HG02763 (cell line): ENCODE data around the gene KCND3.
A peak's percentile ranks its signal among the peaks of the same experiment; 100 is the strongest.

Experiments
- ATAC-seq: cut with Tn5 transposase; IDR thresholded peaks from one replicate; pipeline ENCODE4 v1.9.1; 2021; ENCODE audit warnings: mild to moderate bottlenecking, moderate library complexity; ENCODE audit not compliant: unreplicated experiment

Gene KCND3

DNA sequence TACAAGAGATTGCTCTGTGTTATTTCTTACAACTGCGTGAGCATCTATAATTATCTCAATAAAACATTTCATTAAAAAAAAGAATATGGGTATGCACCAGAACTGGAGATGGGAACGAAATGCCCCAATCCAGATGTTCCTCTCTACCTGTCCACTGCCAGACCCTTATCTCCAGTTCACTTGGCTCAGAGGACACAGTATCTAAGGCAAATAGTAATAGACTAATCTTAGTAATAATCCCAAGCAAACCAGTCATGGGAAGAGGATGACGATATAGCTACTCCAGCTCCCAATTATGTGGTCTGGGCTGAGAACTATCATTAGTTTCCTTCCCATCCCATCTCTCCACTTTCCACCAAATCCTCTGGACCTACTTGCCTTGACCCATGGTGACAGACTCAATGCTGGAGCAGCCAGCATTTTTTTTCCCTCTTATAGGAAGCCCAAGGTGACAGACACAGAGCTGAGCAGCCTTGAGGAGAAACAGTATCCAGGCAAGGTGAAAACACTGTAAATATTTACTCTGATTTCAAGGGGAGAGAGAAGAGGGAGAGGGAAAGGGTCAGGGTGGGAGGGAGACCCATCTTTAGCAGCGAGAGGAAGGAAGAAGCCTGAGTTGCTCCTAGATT, 205.1 kb downstream of the KCND3 start:
- ATAC-seq: no peak

DNA sequence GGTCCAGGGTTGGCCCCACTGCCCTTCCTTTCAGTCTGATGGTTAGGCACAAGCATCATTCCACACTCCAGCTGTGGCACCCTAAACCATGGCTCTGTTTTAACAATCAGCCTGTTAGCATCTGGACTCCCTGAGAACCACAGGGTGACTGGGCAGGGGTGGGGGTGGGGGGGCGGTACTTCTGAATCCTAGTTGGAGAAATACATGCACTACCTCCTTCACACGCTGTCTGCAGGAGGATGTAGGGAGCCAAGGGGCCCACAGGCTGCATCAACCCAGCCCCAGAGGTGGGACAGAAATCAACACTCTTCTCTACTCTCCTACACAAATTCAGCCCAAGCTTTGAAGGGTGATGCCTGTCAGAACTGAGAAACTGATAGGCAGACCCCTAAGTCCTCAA, 209.9 kb downstream of the KCND3 start:
- no peak for ATAC-seq

DNA sequence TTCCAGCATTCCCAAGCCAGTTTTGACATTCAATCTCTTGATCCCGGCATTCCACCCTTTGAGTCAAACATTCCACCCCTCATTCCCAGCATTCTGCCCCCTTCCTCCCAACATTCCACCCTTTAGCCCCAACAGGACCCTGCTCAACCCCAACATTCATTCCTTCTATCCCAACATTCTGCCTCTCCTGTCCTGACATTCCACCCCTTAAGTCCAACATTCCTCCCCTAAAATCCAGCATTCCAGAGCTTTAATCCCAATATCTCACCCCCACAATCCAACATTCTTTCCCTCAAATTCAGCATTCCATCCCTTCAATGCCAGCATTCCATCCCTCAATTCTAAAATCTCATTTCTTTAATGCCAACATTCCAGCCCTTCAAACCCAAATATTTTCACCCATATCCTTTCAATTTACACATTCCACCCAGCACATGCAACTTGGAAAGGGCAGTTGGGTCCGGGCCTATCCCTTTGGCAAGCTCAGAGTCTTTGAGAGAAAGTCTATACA, 210.9 kb downstream of the KCND3 start:
- ATAC-seq: no peak

DNA sequence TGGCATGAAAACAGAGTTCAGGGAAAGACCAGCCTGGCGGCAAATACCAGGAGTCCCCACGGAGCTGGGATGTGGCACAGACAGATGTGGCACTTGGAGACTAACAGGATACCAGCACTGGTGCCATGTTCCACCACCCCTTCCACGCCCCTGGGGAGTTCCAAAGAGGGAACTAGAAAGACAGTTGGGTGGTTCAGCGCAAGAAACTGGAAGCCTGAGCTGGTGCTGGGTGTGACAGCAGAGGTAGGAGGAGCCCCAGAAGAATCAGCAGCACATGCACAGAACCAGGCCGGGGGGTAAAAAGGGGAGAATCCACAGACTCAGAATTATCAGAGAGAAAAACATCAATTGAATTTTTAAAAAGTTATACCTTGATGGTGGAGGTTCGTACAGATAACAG, 211.4 kb downstream of the KCND3 start:
- ATAC-seq: no peak

DNA sequence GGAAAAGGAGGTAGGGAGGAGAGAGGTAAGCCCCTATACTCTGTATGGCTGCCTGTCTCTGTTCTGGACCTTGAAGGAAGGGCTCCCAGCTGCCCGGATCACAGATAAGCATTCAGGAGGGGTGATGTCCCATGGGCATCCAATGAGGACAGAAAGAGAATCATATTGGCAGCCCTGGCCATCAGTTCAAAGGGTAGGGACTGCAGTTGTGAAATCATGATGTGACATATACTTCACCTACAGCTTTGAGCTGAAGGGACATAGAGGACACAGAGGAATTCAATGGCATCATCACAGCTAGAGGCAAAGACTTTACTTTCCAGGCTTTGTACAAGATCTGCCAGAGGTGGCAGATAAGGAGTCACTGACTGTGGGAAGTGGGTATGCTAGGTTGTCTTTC, 212.2 kb downstream of the KCND3 start:
- ATAC-seq: no peak

DNA sequence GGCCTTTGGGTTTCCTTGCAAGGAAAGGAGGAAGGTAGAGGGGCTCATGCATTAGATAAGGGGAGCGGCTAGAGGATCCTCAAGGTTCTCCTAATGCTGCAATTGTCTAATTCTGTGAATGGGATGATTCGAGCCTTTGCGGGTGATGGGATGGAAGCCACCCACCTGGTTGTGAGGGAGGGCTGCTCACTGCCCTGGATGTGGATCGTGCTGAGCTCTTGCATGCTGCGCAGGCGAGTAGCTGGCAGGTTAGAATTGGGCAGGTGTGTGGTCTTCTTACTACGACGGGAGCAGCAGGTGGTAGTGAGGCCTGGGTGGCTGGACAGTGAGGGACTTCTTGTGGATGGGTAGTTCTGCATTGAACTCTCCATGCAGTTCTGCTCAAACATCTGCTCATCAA, 212.6 kb downstream of the KCND3 start:
- ATAC-seq: no peak

DNA sequence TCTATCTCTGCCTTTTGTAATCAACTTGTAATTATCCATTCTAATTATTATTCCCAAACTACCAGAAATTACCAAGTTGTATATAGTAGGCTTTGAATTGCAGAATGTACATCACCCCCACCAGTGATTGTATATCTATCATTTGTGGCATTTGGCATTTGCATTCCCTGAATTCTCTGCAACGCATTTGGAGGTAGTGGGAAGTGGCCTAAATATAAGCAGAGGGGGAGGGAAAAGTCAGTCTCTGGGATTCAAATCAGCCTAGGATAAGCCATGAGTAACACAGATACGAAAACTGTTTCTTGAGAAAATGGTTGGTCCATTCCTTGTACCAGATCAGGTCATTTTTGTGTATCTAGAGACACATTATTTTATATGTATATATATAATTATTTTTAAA, 213.1 kb downstream of the KCND3 start:
- ATAC-seq: no peak

DNA sequence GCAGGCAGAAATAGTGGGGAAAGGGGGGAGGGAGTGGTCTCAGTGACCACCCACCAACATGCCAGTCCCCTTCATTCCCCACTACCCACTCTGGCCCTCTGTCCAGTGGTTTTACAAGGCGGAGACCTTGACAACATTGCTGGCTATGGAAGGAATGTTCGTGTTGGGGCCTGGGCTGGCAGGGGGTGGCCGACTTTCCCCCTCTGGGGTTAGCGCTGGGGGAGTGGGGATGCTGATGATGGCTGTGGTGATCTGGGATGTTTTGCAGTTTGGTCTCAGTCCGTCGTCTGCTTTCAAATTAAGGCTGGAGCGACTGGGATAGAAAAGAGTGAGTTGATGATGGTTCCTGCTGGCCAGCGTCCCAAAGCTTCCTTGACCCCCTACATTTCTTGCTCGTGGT, 213.5 kb downstream of the KCND3 start:
- ATAC-seq: no peak

DNA sequence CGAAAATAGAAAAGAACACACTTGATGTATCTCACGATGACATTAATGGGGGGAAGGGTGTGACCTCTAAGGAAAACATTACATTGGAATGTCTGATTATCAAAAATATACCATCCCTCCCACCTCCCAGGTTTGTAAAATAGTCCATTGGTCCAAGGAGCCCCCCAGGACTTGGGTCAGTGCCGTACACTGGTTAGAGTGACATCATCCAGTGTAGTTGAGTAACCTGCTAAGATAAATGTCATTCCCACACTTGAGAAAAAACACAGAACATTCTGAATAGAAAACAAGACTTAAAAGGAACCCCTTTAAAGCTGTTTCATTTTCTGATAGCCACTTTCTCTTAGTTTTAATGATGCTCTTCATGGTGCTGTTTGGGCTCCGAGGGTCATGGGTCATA, 218.6 kb downstream of the KCND3 start:
- no peak for ATAC-seq

DNA sequence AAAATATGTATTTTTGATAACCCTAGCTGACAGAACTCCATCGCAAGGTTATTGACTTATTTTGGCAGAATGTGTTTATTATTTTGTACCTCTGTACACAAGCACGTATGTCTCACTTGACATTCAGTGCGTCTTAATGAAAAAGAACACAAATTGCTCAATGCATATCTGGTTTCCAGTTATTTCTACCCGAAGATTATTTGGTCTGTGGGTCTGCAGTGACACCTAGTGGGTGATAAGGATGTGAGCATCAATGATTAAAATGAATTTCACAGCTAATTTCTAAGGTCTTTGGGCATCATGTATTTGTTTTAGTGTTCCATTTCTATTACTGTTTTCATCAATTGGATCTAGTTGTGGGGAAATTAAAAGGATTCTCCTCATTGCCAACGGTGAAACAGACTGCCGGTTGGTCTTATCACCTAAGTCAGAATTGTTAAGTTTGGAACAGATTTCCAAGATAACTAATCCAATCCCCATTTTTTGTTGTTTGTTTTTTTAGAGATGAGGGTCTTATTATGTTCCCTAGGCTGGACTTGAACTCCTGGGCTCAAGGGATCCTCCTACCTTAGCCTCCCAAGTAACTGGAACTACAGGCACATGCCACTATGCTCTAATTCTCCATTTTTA, 219.8 kb downstream of the KCND3 start:
- ATAC-seq: no peak

DNA sequence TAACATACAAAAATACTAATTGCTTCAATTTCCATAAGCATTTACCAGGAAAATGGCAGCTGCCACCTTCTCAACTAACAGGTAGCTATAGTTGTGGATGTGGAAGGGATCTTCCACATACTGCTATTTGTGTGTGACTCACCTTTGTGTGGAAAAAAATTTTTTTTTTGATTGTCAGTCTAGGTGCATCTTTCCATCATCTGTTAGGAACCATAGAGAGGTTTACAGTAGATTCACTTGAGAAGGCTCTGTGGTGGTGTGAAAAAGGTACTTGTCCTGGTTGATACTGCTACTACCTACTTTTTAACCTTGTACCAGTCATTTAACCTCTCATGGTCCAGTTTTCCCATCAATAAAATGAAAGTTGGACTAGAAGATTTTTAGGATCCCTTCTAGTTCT, 220.8 kb downstream of the KCND3 start:
- ATAC-seq: no peak

DNA sequence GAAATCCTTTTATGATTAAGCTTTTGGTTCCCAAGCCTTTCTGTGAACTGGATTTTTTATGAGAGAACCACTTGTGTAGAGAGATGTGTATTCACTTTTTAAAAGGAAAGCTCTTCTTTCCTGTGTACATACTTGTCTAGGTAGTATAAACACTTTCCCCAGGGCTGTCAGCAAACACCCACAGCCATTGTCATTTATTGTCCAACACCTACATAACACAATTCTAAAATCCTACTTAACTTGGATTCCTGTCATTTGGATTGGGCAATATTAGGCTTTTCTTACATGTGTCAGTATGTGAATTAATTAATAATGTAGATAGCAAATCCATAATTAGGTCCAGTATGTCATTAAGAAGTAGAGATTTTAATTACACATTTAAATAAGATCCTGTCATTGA, 221.4 kb downstream of the KCND3 start:
- no peak for ATAC-seq

DNA sequence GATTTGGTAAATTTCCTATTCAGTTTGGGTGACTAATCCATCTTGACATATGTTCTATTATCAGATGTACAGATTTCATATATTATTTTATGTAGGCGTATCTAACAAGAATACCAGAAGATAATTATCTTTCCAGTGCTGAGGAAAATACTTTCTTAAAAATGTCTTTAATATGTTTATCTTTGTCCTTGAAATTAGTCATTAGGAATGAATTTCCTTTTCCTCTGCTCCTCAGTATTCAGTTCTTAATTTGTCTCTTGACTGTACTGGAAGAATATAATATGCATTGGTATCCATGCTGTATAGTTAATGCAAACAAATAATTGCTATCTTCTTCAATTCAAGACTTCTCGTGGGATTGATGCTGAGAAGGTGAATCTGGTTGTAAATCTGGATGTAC, 227.1 kb downstream of the KCND3 start:
- ATAC-seq: no peak

DNA sequence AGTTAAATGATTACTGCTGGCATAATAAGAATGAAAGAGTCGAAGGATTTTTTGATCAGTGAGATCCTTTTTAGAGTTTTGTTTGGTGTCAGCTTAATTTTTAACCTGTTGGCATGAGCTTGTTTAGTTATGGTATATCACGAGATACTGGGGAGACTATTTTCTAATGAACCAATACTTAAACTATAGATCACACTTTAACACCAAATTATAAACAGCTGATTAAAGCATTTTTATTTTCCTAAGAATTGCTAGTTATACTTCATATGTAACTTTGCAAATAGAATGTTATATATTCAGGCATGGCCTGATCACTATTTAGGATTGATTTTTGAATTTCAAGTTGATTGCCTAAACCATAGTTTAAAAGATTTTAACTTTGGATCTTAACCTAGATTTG, 227.8 kb downstream of the KCND3 start:
- no peak for ATAC-seq

DNA sequence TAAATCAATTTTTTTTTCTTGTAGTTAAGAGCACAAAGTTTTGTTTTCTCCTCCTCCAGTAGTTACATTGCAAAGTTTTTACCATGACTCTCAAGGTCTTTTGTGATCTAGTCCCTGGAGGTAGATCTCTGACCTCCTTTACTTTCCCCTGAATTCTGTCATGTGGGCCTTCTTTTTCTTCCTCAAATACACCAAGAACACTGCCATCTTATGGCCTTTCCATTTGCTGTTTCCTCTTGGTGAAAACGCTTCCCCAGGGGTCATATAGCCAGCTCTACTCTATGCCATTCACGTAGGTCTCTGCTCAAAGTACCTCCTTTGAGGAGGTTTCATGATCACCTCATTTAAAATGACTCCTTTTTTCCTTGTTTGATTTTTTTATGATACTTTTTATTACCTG, 231.1 kb downstream of the KCND3 start:
- no peak for ATAC-seq

DNA sequence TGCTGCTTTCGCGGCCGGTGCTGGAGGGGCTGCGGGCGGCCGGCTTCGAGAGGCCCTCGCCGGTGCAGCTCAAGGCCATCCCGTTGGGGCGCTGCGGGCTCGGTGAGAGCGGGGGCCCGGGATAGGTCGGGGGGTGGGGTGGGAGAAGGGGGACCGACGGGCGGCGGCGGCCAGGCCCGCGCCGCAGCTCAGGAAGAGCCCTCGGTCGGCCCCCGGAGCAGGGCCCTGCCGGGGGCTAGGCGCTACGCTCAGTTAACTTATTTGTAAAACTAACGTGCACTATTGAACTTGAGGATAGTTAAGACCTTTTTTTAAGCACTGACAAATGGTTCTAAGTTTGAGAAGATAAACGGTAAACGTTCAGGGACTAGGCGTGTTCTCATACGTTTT, 233.3 kb downstream of the KCND3 start:
- ATAC-seq: peak; percentile 1

DNA sequence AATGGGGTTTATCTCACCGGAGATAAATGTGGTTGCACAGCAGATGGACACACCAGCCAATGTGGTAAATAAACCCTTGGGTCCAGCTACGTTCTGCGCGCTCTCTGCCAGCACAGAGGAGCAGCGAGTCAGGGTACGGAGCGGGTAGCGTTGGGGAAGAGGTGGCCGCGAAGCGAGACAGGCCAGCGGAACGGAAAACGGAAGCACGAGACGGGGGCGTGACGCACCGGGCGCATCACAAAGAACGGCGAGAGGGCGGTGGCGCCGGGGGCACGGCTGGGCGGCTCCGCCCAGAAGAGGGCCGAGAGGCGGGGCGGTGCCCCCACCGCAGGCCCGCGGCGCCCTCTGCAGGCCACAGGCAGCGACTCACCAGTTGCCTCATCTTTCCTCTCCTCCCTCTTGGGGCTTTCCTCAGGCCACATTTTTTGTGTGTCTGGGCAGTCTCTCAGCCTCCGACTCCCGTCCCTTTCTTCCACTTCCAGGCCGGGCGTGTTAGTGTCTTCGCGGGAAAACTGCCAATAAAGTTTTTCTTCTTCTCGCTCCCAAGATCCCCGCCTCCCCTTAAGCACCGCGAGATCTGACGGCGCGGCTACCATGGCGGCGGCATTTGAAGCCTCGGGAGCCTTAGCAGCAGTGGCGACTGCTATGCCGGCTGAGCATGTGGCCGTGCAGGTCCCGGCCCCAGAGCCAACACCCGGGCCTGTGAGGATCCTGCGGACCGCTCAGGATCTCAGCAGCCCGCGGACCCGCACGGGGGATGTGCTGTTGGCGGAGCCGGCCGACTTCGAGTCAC, 233.9 kb downstream of the KCND3 start, which contains the start of gene DDX20:
Gene DDX20 (plus strand): TSS at position 571 of the 793 bp plus-strand sequence. CDS start 24 bp downstream, at position 595.
- peak; percentile 90 for ATAC-seq

DNA sequence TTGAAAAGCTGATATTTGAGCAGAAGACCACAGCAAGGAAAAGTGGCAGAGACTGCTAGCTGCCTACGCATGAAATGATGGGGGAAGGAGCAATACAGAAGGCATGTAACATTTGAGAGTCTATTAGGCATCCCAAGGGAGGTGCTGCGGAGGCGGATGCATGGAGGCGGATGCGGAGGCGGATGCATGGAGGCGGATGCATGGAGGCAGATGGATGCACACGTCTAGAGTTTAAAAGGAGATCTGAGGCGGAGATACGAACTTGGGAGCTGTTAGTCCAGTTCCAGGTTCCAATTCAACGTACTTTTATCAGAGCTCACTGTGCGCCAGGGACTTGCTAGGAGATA, 234.5 kb downstream of the KCND3 start:
- no peak for ATAC-seq

DNA sequence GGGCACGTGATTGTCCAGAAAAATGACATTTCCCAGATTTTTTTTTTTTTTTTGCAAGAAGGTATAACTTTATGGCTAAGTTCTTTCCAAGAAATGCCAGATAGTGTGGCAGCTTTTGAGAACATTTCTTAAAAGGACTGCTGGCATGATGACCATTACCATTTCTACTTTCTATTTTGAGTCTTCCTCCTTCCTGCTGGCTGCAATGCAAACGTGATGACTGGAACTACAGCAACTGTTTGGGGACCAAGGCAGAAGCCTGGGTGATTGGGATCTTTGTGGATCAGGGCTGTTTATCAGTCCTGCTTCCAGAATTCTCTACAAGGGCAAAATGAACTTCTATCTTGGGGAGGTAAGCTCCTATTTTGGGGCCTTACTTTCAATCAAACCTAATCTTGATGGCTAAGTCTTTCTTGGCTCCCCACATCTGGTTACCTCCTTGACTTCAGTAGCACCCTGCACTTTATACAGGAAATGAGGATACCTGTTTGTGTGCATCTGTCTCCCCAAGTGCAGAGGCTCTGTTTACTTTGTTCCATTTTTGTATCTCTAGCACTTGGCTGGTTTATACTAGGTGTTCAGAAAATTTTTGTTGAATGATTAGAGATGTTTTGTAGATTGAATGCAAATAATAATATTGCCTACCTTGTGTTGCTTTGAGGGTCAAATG, 237.4 kb downstream of the KCND3 start:
- no peak for ATAC-seq

DNA sequence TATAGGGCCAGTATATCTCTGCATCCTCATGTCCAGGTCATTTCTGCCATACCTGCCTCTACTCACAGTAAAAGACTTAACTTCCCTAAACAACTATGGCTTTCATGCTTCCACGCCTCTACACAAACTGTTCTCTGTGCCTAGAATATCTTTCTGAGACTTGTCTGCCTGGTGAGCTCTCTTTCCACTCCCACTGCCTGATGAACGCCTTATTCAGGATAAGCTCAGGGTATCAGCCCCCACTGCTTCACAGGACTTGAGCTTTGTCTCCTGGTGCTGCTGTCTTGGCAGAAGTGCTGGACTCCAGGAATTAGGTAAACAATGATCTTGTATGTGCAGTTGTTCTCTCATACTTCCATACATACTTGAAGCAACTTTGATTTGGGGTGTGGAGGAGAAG, 238.6 kb downstream of the KCND3 start:
- ATAC-seq: no peak

DNA sequence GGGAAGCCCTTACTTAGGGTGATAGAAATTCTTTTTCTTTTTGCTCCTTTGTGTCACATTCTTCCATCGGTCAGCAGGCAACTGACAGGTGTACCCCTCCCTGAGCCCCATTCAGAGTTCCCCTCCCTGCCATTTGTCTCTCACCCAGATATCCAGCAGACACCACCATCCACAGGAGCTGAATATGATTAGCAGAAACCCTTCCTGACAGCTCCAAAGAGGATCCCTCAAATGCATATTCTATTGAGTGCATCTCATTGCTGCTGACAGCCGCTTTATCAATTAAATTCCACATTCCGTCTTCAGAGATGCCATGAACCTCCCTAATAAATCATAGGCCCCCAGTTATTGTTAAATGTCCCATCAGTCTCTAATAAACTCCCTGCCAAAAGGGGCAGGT, 239.8 kb downstream of the KCND3 start:
- ATAC-seq: no peak

DNA sequence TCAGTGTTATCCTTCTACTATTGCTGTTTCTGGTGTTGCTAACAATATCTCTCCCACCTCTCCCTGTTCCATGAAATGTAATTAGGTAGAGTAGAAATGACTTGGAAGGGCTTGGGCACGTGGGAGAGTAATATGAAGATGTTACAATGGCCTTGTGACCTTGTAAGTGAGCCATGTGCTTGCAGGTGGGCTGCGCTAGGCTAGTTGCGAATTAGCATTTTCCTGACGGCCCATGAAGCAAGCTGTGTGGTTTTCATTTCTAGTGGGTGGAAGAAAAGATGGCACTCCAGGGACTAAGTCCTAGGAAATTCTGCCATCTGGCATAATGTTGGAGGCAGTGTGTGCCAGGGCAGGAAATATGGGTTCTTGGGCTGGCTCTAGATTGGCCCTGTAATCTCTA, 241.5 kb downstream of the KCND3 start:
- ATAC-seq: no peak
